ENCODE results near the gene AK4.
"Not testable (repeated sequence)": the region's sequence is repeated elsewhere in the genome, so short reads cannot be mapped to it uniquely, and the experiment has no call there.

AK4 gene

DNA sequence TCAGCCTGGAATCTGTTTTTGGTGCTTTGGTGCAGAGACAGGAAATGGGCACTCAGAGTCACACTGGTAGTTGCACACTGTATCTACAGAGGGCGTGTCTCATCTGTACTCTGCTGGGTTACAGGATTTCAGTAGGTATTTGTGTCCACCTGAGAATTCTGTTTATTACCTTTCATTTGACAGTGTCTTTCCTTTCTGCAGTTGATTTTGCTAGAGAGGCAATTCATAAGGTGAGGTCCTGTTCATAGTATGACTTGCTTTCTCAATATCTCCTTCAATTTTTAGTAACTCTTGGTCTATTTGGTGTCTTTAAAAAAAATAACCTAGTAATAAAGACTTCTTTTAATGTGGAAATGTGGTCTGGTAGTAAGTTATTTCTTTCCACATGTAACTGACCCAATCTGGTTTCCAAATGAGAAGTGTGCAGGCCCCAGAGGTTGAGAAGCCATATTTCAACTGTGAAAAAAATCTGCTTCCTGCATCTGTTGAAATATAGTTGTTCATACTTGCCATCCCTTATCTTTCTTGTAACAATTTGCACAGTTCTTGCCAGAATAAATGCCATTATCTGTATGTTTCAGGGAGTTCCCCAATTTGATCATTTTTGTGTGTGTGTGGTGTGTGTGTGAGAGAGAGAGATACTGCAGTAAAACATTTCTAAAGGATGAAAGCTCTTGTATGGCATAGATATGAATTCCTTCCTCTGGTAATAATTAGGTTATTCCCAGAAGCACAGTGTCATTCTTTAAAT lies 82.9 kb downstream of the AK4 start:
- in situ Hi-C loops (cut with HindIII; ENCODE audit: low pct_ligation_motif_present, low pct_unique_long_range_greater_than_20kb, low sequenced_read_pairs) = no loop called here

GRCh38 chr1:65231718-65232330 lies 83.8 kb downstream of the AK4 start:
- in situ Hi-C loops (cut with HindIII; ENCODE audit: low pct_ligation_motif_present, low pct_unique_long_range_greater_than_20kb, low sequenced_read_pairs) = no loop called here
- no peak for DNase-seq

More for the DNA sequence above, 82.9 kb downstream of the AK4 start:
- no peak for DNase-seq

GRCh38 chr1:65232461-65232990 lies 84.5 kb downstream of the AK4 start:
- no peak for DNase-seq
- in situ Hi-C loops (cut with HindIII; ENCODE audit: low pct_ligation_motif_present, low pct_unique_long_range_greater_than_20kb, low sequenced_read_pairs) = no loop called here

DNA sequence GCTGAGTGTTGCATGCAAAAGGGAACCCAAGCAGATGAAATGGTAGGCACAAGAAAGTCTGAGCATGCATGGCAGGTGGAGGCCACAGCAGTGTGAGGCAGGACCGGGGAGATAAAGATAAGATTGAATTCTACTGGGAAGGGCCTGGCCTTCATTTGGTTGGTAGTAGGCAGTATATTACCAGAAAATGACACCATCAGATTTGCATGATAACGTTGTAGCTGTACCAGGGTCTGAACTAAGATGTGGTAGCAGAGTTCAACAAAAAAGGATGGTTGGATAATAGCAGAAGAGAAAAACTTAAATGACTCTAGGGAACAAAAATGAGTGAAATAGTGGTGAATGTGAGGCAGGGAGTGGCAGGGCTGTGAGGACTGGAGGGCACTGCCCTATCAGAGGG lies 85.8 kb downstream of the AK4 start:
- DNase-seq = no peak
- in situ Hi-C loops (cut with HindIII; ENCODE audit: low pct_ligation_motif_present, low pct_unique_long_range_greater_than_20kb, low sequenced_read_pairs) = no loop called here

DNA sequence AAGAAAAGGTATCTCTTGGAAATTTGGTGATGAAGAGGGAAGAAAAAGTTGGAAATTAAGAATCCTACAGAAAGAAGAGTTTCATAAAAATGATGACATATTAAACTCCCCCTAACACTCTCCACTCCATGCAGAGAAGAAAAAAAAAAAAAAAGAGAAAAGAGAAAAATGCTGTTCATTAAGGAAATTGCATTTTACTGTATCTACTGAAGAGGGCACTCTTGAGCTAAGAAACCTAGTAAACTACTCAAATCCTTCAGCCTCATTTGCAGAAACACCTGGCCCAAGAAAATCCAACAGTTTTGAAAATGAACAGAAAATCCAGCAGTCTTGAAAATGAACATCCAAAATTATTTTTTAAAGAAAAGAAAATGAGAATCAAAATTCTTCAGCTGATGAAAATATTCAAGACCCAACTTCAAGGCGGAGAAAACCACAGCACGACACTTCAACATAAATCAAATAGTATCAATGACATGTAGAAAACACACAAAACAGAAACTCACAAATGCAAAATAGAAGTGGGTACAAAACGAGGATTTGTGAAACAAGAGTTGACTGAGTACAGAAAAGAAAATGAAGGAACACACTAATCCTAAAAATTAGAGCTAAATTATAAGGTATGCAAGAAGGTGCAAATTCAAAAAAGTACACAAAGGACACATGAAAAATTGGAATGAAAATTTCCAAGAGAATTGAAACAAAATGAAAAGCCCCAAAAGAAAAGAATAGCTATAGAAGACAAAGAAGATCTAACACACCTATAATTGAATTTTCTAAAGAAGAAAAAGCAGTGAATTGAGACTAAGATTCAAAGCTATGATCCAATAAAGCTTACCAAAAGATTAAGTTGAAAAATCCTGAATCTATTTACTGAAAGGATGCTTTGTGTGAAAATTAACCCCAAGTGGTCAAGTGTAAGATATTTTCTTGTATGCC lies 88.1 kb downstream of the AK4 start:
- in situ Hi-C loops (cut with HindIII; ENCODE audit: low pct_ligation_motif_present, low pct_unique_long_range_greater_than_20kb, low sequenced_read_pairs) = no loop called here
- peak; percentile 67 for DNase-seq

DNA sequence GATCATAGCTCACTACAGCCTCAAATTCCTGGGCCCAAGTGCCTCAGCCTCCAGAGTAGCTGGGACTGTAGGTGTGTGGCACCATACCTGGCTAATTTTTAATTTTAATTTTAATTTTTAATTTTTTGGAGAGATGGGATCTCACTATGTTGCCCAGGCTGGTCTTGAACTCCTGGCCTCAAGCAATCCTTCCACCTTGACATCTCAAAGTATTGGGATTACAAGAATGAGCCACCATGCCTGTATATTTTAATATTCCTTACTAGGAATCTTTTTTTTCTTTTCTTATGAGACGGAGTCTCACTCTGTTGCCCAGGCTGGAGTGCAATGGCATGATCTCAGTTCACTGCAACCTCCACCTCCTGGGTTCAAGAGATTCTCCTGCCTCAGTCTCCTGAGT lies 89.1 kb downstream of the AK4 start:
- in situ Hi-C loops (cut with HindIII; ENCODE audit: low pct_ligation_motif_present, low pct_unique_long_range_greater_than_20kb, low sequenced_read_pairs); DNase-seq: not testable (repeated sequence)

DNA sequence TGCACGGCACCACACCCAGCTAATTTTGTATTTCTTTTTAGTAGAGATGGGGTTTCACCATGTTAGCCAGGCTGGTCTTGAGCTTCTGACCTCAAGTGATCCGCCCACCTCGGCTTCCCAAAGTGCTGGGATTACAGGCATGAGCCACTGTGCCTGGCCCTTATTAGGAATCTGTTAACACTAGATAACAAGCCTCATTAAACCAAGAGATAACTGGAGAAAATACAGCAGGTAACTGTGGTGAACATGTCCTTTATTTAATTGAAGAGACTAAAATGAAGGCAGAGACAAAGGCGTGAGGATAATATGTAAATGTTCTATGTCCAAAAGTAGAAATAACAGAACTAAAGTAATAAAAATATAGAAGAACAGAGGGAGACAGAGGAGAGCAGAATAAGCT lies 89.5 kb downstream of the AK4 start:
- in situ Hi-C loops (cut with HindIII; ENCODE audit: low pct_ligation_motif_present, low pct_unique_long_range_greater_than_20kb, low sequenced_read_pairs) = no loop called here
- DNase-seq = no peak

DNA sequence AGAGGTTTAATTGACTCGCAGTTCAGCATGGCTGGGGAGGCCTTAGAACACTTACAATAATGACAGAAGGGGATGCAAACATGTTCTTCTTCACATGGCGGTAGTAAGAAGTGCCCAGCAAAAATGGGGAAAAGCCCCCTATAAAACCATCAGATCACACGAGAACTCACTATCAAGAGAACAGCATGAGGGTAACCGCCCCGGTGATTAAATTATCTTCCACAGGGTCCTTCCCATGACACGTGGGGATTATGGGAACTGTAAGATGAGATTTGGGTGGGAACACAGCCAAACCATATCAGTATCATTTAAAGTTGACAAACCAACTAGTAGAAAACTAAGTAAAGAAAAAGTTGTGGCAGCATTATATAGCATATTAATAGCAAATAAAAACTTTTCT lies 90.0 kb downstream of the AK4 start:
- DNase-seq = no peak
- in situ Hi-C loops (cut with HindIII; ENCODE audit: low pct_ligation_motif_present, low pct_unique_long_range_greater_than_20kb, low sequenced_read_pairs) = no loop called here

DNA sequence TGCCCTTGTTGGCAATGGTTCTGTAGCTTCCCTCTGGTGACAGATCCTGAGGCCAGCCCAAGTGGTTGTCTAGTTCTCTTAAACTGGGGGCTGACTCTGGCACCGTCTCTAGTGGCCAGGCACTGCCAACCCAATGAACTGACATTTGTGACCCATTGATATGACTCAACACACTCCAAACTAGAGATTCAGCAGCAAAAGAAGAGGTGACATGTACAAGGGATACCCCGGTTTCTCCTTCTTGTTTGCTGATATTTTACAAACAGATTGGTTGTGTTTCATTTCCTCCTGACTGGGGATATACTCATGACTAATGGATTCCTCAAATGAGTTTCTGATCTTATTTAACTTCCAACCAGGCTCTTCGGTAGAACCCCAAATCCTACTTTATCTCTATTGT lies 95.5 kb downstream of the AK4 start:
- DNase-seq = no peak
- in situ Hi-C loops (cut with HindIII; ENCODE audit: low pct_ligation_motif_present, low pct_unique_long_range_greater_than_20kb, low sequenced_read_pairs) = no loop called here

- in situ Hi-C loops (cut with HindIII; ENCODE audit: low pct_ligation_motif_present, low pct_unique_long_range_greater_than_20kb, low sequenced_read_pairs) = no loop called here
- DNase-seq = no peak
Measured at GRCh38 chr1:65245295-65245694, 97.3 kb downstream of the AK4 start.

- DNase-seq = no peak
- in situ Hi-C loops (cut with HindIII; ENCODE audit: low pct_ligation_motif_present, low pct_unique_long_range_greater_than_20kb, low sequenced_read_pairs) = no loop called here
Measured at GRCh38 chr1:65247419-65248359, 99.7 kb downstream of the AK4 start.

- in situ Hi-C loops (cut with HindIII; ENCODE audit: low pct_ligation_motif_present, low pct_unique_long_range_greater_than_20kb, low sequenced_read_pairs) = no loop called here
- no peak for DNase-seq
Measured at GRCh38 chr1:65250826-65251225, 102.8 kb downstream of the AK4 start.

DNA sequence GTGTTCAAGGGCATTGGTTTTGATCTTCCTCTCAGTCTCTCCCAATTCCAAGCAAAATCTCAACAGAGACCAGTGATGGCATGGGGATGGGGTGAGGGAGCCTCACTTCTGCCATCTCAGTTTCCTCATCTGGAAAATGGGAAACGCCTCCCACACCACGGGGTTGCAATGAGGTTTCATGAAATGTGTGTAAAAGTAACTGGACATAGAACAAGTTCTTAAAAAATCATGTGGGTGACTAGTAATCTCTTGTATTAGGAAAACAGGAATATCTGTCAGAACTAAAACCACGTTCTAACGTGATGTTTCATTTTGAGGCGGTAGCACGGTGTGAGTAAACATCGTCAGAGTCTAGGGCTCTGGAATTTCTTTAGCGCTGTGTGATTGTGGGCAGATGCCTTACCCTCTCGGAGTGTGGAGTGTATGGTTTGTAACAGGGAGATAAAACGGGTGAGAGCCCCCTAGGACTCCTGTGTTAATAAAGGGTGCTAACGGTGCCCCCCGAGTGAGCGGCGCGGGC lies 105.9 kb downstream of the AK4 start:
- in situ Hi-C loops (cut with HindIII; ENCODE audit: low pct_ligation_motif_present, low pct_unique_long_range_greater_than_20kb, low sequenced_read_pairs) = no loop called here

GRCh38 chr1:65254320-65255034 lies 106.5 kb downstream of the AK4 start:
- in situ Hi-C loops (cut with HindIII; ENCODE audit: low pct_ligation_motif_present, low pct_unique_long_range_greater_than_20kb, low sequenced_read_pairs) = no loop called here
- peak; percentile 77 for DNase-seq

More for the DNA sequence above, 105.9 kb downstream of the AK4 start:
- no peak for DNase-seq

DNA sequence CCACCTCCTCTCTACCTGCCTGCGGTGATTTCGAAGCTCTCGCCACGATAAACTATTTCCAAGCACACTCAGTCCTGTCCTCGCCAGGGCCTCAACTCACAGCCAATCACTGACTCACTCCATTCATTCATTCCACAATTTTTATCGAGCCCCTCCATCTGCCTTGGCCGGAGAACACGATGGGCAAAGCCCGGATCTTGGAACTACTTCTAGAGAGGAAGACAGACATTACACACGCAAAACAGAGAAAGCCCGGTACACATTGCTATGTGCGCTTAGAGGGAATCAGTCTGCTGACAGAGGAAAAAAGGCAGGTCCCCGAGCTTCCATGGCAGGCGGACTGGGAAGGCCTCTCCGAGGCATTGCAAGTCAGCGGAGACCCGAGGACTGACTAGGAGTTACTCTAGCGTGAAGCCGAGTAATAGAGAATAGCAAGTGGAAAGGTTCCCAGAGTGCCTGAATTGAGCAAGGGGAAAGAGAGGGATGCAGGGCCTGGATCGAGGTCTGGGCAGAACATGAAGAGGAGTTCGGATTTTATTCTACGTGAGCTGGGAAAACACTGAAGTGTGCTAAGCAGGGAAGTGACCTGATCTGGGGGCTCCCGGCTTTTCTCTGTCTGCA lies 107.1 kb downstream of the AK4 start:
- in situ Hi-C loops (cut with HindIII; ENCODE audit: low pct_ligation_motif_present, low pct_unique_long_range_greater_than_20kb, low sequenced_read_pairs) = no loop called here
- peak; percentile 53 for DNase-seq

- in situ Hi-C loops (cut with HindIII; ENCODE audit: low pct_ligation_motif_present, low pct_unique_long_range_greater_than_20kb, low sequenced_read_pairs) = no loop called here
- no peak for DNase-seq
Measured at GRCh38 chr1:65255656-65256050, 107.7 kb downstream of the AK4 start.
